Sigmoid colon (tissue), 7 donors: ENCODE data around the gene CX3CL1. TPM values are rescaled to one million over a fixed set of nuclear protein-coding genes. Genes with fewer than 3 reads are reported as not detected.

Experiments
- DNase-seq: peaks from one replicate; pipeline ENCODE4 v3.0.0-alpha.2; 2019
- H3K27ac ChIP-seq, 4 donors: fragments of 200-600 bp; sonication (generic); one replicate each; pipeline ENCODE4 v1.5.1; 2016 to 2019; ENCODE audit warnings: mild to moderate bottlenecking in 1 of 4
- H3K27me3 ChIP-seq, 3 donors: fragments of 200-600 bp; sonication (generic); one replicate each; pipeline ENCODE4 v1.5.1; 2019; ENCODE audit warnings: mild to moderate bottlenecking in 1 of 3
- H3K36me3 ChIP-seq, 4 donors: fragments of 200-600 bp; sonication (generic); one replicate each; pipeline ENCODE4 v1.5.1; 2016 to 2019
- H3K4me1 ChIP-seq, 4 donors: fragments of 200-600 bp; sonication (generic); one replicate each; pipeline ENCODE4 v1.5.1; 2017 to 2019
- H3K4me3 ChIP-seq, 4 donors: fragments of 200-600 bp; sonication (generic); one replicate each; pipeline ENCODE4 v1.5.1; 2017 to 2019; ENCODE audit warnings: mild to moderate bottlenecking in 2 of 4, moderate library complexity in 1 of 4
- H3K9me3 ChIP-seq, 4 donors: fragments of 200-600 bp in 3 of 4; sonication (generic) in 3 of 4; one replicate each; pipeline versions ENCODE4 v1.5.1 to v1.6.1; 2013 to 2019
- EP300 ChIP-seq, 4 donors: sonication (generic); formaldehyde crosslinking; IDR thresholded peaks; one replicate each; pipeline ENCODE4 v1.6.1; 2017; ENCODE audit warnings: antibody characterized with exemption in 4 of 4
- POLR2A ChIP-seq, 2 donors: fragments of 450-650 bp; IDR thresholded peaks; one replicate each; pipeline ENCODE4 v1.6.1; 2016; ENCODE audit warnings: antibody characterized with exemption in 2 of 2, mild to moderate bottlenecking in 2 of 2, moderate library complexity in 2 of 2
- POLR2AphosphoS5 ChIP-seq, 4 donors: sonication (generic); formaldehyde crosslinking; IDR thresholded peaks; one replicate each; pipeline ENCODE4 v1.6.1; 2017; ENCODE audit warnings: antibody characterized with exemption in 4 of 4
- WGBS, 2 donors: extraction: QIAGEN DNeasy Blood & Tissue Kit; methylation state at CpG; one replicate each; pipeline ENCODE4 v1.1.7; 2013; 5-methylcytosine and 5-hydroxymethylcytosine counted together
- intact Hi-C: fragments of 100-400 bp; cut with DNase I; formaldehyde crosslinking; loops from one replicate; pipeline ENCODE4 v1.15.1; 2023
- polyA plus RNA-seq, 3 donors: library from polyadenylated mRNA; stranded (reverse); fragments of 200-250 nt; gene quantifications; one replicate each; pipeline ENCODE4 v1.2.3, GENCODE V29; 2013
- total RNA-seq, 4 donors: library from RNA; depleted of rRNA; stranded (reverse); fragments of >200 nt; gene quantifications; one replicate each; pipeline ENCODE4 v1.1.0, GENCODE V29; 2016
- TF ChIP-seq, protein P1 (sequence below), 4 experiments: fragments of 450-650 bp in 3 of 4; fragments of 200-600 bp in 1 of 4; IDR thresholded peaks; one replicate each; pipeline ENCODE4 v1.5.1; 2016 to 2019; ENCODE audit warnings: antibody characterized with exemption in 4 of 4, mild to moderate bottlenecking in 3 of 4, moderate library complexity in 2 of 4
- donor health status: healthy with polysubstance abuse.
- donor health status: Bipolar disorder and iron deficiency.
- donor health status: healthy.

Gene CX3CL1
- total and polyA plus RNA-seq, 7 donors = 0.23 to 18.6 (median 4.8) TPM

- WGBS, 2 donors = 30 to 52% methylated on average over 10 of the region's 10 CpGs
- intact Hi-C loops = no loop called here
- H3K4me1 ChIP-seq = peaks cover 0 to 25% (median 19%) of the 10 kb centered on the region in 4 donors
- peak overlapping the region in 2 of 4 donors; percentile 20 to 29 for H3K27ac ChIP-seq
- H3K4me3 ChIP-seq = no peak overlapping the region
- H3K27me3 ChIP-seq = no peaks in the 10 kb centered on the region
- TF ChIP-seq POLR2A (IDR thresholded peaks at IDR 0.05) (no peak), POLR2AphosphoS5 (IDR thresholded peaks at IDR 0.05) (no peak), EP300 (IDR thresholded peaks at IDR 0.05) (no peak)
- TF ChIP-seq, protein P1, sequence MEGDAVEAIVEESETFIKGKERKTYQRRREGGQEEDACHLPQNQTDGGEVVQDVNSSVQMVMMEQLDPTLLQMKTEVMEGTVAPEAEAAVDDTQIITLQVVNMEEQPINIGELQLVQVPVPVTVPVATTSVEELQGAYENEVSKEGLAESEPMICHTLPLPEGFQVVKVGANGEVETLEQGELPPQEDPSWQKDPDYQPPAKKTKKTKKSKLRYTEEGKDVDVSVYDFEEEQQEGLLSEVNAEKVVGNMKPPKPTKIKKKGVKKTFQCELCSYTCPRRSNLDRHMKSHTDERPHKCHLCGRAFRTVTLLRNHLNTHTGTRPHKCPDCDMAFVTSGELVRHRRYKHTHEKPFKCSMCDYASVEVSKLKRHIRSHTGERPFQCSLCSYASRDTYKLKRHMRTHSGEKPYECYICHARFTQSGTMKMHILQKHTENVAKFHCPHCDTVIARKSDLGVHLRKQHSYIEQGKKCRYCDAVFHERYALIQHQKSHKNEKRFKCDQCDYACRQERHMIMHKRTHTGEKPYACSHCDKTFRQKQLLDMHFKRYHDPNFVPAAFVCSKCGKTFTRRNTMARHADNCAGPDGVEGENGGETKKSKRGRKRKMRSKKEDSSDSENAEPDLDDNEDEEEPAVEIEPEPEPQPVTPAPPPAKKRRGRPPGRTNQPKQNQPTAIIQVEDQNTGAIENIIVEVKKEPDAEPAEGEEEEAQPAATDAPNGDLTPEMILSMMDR (IDR thresholded peaks at IDR 0.05) = peak; percentile 19 to 65 (median 50)
- DNase-seq = peak; percentile 80
- H3K9me3 ChIP-seq = no peaks in the 10 kb centered on the region
- peaks cover 0 to 3% (median 0%) of the 10 kb centered on the region in 4 donors for H3K36me3 ChIP-seq
These were observed 50.0 kb downstream of the CX3CL1 start for GRCh38 chr16:57422026-57422944.

DNA sequence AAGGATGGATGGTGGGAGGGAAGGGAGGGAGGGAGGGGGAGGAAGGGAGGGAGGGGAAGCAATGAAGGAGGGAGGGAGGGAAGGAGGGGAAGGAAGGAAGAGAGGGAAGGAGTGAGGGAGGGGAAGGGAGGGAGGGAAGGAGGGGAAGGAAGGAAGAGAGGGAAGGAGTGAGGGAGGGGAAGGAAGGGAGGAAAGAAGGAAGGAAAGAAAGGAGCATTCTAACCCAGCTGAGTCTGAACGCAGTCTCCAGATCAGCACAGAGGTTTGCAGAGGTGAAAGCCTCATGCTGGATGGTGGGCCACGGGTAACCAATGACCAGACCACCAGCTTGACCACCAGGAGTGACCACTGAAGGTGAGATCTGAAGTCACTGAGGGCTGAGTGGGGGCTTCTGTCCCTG is 50.9 kb downstream of the CX3CL1 start:
- Histone ChIP-seq H3K9me3 (no peaks in the 10 kb centered on the region), H3K4me1 (peaks cover 0 to 20% (median 14%) of the 10 kb centered on the region in 4 donors), H3K4me3 (no peak overlapping the region), H3K27me3 (no peaks in the 10 kb centered on the region), H3K27ac (no peak overlapping the region), H3K36me3 (peaks cover 0 to 11% (median under 1%) of the 10 kb centered on the region in 4 donors)
- 83 to 86% methylated on average over 2 of the region's 2 CpGs for WGBS, 2 donors
- intact Hi-C loops = no loop called here
- DNase-seq = no peak
- TF ChIP-seq EP300 (IDR thresholded peaks at IDR 0.05) (no peak), POLR2A (IDR thresholded peaks at IDR 0.05) (no peak), POLR2AphosphoS5 (IDR thresholded peaks at IDR 0.05) (no peak)
- TF ChIP-seq, protein P1 (IDR thresholded peaks at IDR 0.05) = no peak

GRCh38 chr16:57424583-57424982 is 52.3 kb downstream of the CX3CL1 start:
- H3K27ac ChIP-seq = no peak overlapping the region
- no peaks in the 10 kb centered on the region for H3K9me3 ChIP-seq
- H3K27me3 ChIP-seq = no peaks in the 10 kb centered on the region
- no peak for DNase-seq
- 81 to 86% methylated on average over 3 of the region's 3 CpGs for WGBS, 2 donors
- TF ChIP-seq EP300 (IDR thresholded peaks at IDR 0.05) (no peak), POLR2AphosphoS5 (IDR thresholded peaks at IDR 0.05) (no peak), POLR2A (IDR thresholded peaks at IDR 0.05) (no peak)
- TF ChIP-seq, protein P1 (IDR thresholded peaks at IDR 0.05) = no peak
- intact Hi-C loops = no loop called here
- H3K4me1 ChIP-seq = peaks cover 0 to 11% (median 8%) of the 10 kb centered on the region in 4 donors
- H3K4me3 ChIP-seq = no peak overlapping the region
- H3K36me3 ChIP-seq = peaks cover 0 to 23% (median 9%) of the 10 kb centered on the region in 4 donors

DNA sequence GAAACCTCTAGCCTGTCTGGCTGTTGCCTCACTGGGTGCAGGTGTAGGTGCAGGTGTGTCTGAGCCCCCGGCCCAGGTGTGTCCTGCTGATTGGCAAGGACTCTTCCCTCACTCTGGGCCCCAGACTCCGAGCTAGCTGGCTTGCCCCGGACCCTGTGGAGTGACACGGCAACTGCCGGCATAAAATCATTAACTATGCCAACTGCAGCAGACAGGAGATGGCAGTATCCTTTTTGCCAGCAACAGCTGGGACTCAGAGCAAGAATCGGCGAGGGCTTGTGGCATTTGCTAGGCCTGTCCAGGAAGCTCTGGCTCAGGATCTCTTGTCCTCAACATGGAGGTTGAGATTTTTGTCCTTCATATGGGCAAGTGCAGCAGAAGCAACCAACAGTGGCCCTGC is 54.1 kb downstream of the CX3CL1 start:
- Histone ChIP-seq H3K4me1 (peaks cover 0 to 11% (median 8%) of the 10 kb centered on the region in 4 donors), H3K27me3 (no peaks in the 10 kb centered on the region), H3K36me3 (peaks cover 12 to 40% (median 25%) of the 10 kb centered on the region in 4 donors), H3K4me3 (no peak overlapping the region), H3K27ac (no peak overlapping the region), H3K9me3 (no peaks in the 10 kb centered on the region)
- no peak for DNase-seq
- no peak for TF ChIP-seq POLR2AphosphoS5 (IDR thresholded peaks at IDR 0.05)
- TF ChIP-seq, protein P1 (IDR thresholded peaks at IDR 0.05) = no peak
- no peak for TF ChIP-seq POLR2A (IDR thresholded peaks at IDR 0.05)
- TF ChIP-seq EP300 (IDR thresholded peaks at IDR 0.05) = no peak
- intact Hi-C loops = no loop called here
- WGBS, 2 donors = 84 to 91% methylated on average over 7 of the region's 7 CpGs
